GM13976 (cell line): ENCODE measurements around the gene GOLM1.

Source experiments
- DNase-seq: peaks from one replicate; pipeline ENCODE4 v3.0.0; 2012; ENCODE audit warnings: low spot score
- in situ Hi-C: fragments of 300-500 bp; cut with MboI; formaldehyde crosslinking; loops from one replicate; pipeline ENCODE4 v1.12.0; 2022; ENCODE audit warnings: low sequenced_read_pairs, mixed read lengths, inconsistent platforms; ENCODE audit not compliant: unreplicated experiment
- TF ChIP-seq, protein P1 (sequence below): IDR thresholded peaks from 2 replicates; pipeline ENCODE4 v1.5.1; 2012; ENCODE audit warnings: borderline replicate concordance, mild to moderate bottlenecking; ENCODE audit not compliant: insufficient read depth; ENCODE audit errors: extremely low read depth, missing control alignments, control extremely low read depth

Gene GOLM1

GRCh38 chr9:86022687-86023266, 76.6 kb downstream of the GOLM1 start:
- TF ChIP-seq, protein P1, sequence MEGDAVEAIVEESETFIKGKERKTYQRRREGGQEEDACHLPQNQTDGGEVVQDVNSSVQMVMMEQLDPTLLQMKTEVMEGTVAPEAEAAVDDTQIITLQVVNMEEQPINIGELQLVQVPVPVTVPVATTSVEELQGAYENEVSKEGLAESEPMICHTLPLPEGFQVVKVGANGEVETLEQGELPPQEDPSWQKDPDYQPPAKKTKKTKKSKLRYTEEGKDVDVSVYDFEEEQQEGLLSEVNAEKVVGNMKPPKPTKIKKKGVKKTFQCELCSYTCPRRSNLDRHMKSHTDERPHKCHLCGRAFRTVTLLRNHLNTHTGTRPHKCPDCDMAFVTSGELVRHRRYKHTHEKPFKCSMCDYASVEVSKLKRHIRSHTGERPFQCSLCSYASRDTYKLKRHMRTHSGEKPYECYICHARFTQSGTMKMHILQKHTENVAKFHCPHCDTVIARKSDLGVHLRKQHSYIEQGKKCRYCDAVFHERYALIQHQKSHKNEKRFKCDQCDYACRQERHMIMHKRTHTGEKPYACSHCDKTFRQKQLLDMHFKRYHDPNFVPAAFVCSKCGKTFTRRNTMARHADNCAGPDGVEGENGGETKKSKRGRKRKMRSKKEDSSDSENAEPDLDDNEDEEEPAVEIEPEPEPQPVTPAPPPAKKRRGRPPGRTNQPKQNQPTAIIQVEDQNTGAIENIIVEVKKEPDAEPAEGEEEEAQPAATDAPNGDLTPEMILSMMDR, result no peak
- no peak for DNase-seq
- in situ Hi-C loops, result no loop called here

DNA sequence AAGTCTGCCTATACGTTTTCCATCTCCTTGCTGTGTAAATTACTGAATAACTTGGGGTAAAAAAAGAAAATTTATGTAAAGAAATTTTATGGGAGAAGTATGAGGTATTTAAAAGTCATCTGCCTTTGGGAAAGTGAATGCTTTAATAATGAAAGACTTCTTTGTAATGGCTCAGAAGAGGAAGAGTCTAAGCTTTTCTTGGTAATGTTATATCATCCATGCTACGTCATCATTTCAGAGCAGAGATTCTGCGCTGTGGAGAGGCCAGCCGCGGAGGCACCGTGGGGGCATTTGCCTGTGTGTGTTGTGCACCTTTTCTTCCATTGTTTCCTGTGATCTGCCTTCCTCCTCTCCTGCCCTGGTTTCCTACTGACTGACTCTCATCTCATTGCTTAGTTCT, 78.2 kb downstream of the GOLM1 start:
- no peak for DNase-seq
- TF ChIP-seq, protein P1, result no peak
- in situ Hi-C loops, result no loop called here

DNA sequence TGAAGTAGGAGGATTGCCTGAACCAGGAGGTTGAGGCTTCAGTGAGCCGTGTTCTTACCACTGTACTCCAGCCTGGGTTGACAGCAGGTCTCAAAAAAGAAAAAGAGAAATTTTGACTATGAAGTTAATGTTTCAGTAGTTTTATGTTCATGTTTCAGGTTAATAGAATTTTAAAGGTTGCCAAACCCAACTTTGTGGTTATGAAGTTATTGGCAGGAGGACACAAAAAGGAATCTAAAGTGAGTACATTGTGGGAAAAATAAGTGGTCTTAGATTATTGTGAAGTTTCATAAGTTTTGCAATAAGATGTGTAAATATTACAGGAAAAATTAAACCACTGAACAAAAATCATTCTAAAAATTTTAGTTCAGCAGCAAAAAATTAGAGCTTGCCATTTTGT, 78.6 kb downstream of the GOLM1 start:
- in situ Hi-C loops, result no loop called here
- TF ChIP-seq, protein P1, result no peak
- no peak for DNase-seq

- in situ Hi-C loops, result no loop called here
- no peak for DNase-seq
- TF ChIP-seq, protein P1, result no peak
These were observed 90.2 kb downstream of the GOLM1 start for GRCh38 chr9:86009133-86009532.

DNA sequence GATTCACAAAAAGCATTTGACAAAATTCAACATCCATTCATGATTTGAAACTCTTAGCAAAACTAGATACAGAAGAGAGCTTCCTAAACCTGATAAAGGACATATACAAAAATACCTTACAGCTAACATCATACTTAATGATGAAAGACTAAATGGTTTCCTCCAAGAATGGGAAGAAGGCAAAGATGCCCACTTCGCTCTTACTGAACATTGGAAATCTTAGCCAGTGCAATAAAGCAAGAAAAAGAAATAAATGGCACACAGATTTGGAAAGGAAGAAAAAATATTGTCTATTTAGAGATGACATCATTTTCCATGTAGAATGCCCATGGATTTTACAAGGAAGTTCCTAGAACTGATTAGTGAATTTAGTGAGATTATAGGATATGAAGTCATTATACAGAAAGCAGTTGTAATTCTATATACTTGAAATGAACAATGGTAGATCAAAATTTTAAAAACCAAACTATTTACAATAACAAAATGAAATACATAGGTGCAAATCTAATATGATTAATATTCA, 94.0 kb downstream of the GOLM1 start:
- TF ChIP-seq, protein P1, result no peak
- DNase-seq, result no peak
- in situ Hi-C loops, result no loop called here

DNA sequence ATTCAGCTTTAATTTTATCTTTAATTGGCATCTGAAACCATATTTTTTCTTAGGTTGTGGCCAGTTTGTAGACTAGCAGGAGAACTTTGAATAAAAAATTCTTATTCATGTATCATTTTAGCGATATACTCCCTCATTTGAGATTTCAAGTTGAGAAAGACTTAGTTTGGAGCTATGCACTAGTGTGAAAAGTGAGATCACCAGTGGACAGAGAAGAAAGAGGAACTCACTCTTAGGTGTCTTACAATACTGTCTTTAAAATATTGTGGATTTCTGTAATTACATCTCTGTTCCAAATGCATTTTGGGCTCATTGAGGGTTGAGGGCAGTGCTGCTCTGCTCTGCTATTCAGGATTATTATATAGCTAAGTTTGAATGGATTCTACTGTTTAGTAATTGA, 103.8 kb downstream of the GOLM1 start:
- TF ChIP-seq, protein P1, result no peak
- in situ Hi-C loops, result no loop called here

More for the DNA sequence above, 103.8 kb downstream of the GOLM1 start:
- no peak for DNase-seq
